DND-41 (cell line): ENCODE results near the gene FNBP1.

Source experiments
- ATAC-seq: fragments of 200-7000 bp; cut with Tn5 transposase; 3 replicates; pipeline ENCODE4 v1.9.1; 2021; ENCODE audit warnings: low read depth; ENCODE audit not compliant: insufficient read depth
- DNase-seq: peaks from one replicate; pipeline ENCODE4 v3.0.0-alpha.2; 2020
- H2AFZ ChIP-seq: 2 replicates; pipeline ENCODE4 v1.6.0; 2012; ENCODE audit warnings: low read depth, low read length
- H3K27ac ChIP-seq: 2 replicates; pipeline ENCODE4 v1.5.1; 2012; ENCODE audit warnings: low read length, inconsistent platforms
- H3K27me3 ChIP-seq: fragments of 200-600 bp; sonication (generic); 2 replicates; pipeline ENCODE4 v1.6.0; 2012; ENCODE audit warnings: low read length, mild to moderate bottlenecking, inconsistent platforms; ENCODE audit not compliant: insufficient read depth, poor library complexity
- H3K36me3 ChIP-seq: 2 replicates; pipeline ENCODE4 v1.5.1; 2012; ENCODE audit warnings: low read length, inconsistent platforms; ENCODE audit not compliant: insufficient read depth
- H3K4me1 ChIP-seq: 2 replicates; pipeline ENCODE4 v1.5.1; 2012; ENCODE audit warnings: mild to moderate bottlenecking, low read length; ENCODE audit not compliant: insufficient read depth
- H3K4me2 ChIP-seq: 2 replicates; pipeline ENCODE4 v1.6.0; 2012; ENCODE audit warnings: mild to moderate bottlenecking, moderate library complexity, low read length, inconsistent platforms; ENCODE audit not compliant: insufficient read depth
- H3K4me3 ChIP-seq, 2 experiments: fragments of 200-600 bp in 1 of 2; shearing (Covaris generic) in 1 of 2; 2 replicates each; pipeline ENCODE4 v1.5.1; 2012 to 2016; ENCODE audit warnings: inconsistent platforms in 2 of 2, low read length in 2 of 2, mild to moderate bottlenecking in 2 of 2, low read depth in 1 of 2, moderate library complexity in 1 of 2
- H3K79me2 ChIP-seq: 2 replicates; pipeline ENCODE4 v1.6.0; 2012; ENCODE audit warnings: low read length, inconsistent platforms; ENCODE audit not compliant: insufficient read depth
- H3K9ac ChIP-seq: 2 replicates; pipeline ENCODE4 v1.6.0; 2012; ENCODE audit warnings: low read depth, mild to moderate bottlenecking, inconsistent platforms, low read length, moderate library complexity
- H3K9me3 ChIP-seq: 2 replicates; pipeline ENCODE4 v1.5.1; 2012; ENCODE audit warnings: low read length, moderate library complexity, mild to moderate bottlenecking, inconsistent platforms; ENCODE audit not compliant: insufficient read depth, severe bottlenecking
- H4K20me1 ChIP-seq: 2 replicates; pipeline ENCODE4 v1.6.0; 2012; ENCODE audit warnings: low read length; ENCODE audit not compliant: insufficient read depth
- EZH2 ChIP-seq: IDR thresholded peaks from 3 replicates; pipeline ENCODE4 v1.6.1; 2012; ENCODE audit warnings: borderline replicate concordance, low read depth, mild to moderate bottlenecking, moderate library complexity, low read length, inconsistent platforms; ENCODE audit not compliant: severe bottlenecking
- TF ChIP-seq, protein P1 (sequence below): IDR thresholded peaks from 2 replicates; pipeline ENCODE4 v1.5.1; 2012; ENCODE audit warnings: borderline replicate concordance, low read length, moderate library complexity, mild to moderate bottlenecking; ENCODE audit not compliant: poor library complexity, severe bottlenecking; ENCODE audit errors: extremely low read depth

Gene FNBP1

GRCh38 chr9:130030651-130031127, 12.3 kb downstream of the FNBP1 start:
- H3K4me1 ChIP-seq: peaks cover 42% of the 10 kb centered on the region
- H3K27me3 ChIP-seq: no peaks in the 10 kb centered on the region
- no peak overlapping the region for H3K9ac ChIP-seq
- peak; percentile 49; the same call in 1 of the 3 replicates for ATAC-seq
- no peak overlapping the region for H3K27ac ChIP-seq
- no peak overlapping the region for H2AFZ ChIP-seq
- no peak overlapping the region for H3K4me3 ChIP-seq
- no peak for TF ChIP-seq EZH2
- TF ChIP-seq, protein P1, sequence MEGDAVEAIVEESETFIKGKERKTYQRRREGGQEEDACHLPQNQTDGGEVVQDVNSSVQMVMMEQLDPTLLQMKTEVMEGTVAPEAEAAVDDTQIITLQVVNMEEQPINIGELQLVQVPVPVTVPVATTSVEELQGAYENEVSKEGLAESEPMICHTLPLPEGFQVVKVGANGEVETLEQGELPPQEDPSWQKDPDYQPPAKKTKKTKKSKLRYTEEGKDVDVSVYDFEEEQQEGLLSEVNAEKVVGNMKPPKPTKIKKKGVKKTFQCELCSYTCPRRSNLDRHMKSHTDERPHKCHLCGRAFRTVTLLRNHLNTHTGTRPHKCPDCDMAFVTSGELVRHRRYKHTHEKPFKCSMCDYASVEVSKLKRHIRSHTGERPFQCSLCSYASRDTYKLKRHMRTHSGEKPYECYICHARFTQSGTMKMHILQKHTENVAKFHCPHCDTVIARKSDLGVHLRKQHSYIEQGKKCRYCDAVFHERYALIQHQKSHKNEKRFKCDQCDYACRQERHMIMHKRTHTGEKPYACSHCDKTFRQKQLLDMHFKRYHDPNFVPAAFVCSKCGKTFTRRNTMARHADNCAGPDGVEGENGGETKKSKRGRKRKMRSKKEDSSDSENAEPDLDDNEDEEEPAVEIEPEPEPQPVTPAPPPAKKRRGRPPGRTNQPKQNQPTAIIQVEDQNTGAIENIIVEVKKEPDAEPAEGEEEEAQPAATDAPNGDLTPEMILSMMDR: no peak
- DNase-seq: no peak
- H4K20me1 ChIP-seq: peaks cover 91% of the 10 kb centered on the region
- H3K79me2 ChIP-seq: peaks cover 100% of the 10 kb centered on the region
- 0 out of 2 replicates have a peak overlapping the region, but pooled peaks have one; percentile 7 for H3K4me2 ChIP-seq
- H3K36me3 ChIP-seq: peaks cover 48% of the 10 kb centered on the region
- no peaks in the 10 kb centered on the region for H3K9me3 ChIP-seq

GRCh38 chr9:130029223-130029973, 13.6 kb downstream of the FNBP1 start:
- no peak overlapping the region for H2AFZ ChIP-seq
- peaks cover 91% of the 10 kb centered on the region for H4K20me1 ChIP-seq
- TF ChIP-seq, protein P1: no peak
- no peak for TF ChIP-seq EZH2
- H3K4me2 ChIP-seq: no peak overlapping the region
- H3K79me2 ChIP-seq: peaks cover 99% of the 10 kb centered on the region
- no peaks in the 10 kb centered on the region for H3K9me3 ChIP-seq
- peaks cover 31% of the 10 kb centered on the region for H3K4me1 ChIP-seq
- peaks cover 45% of the 10 kb centered on the region for H3K36me3 ChIP-seq
- DNase-seq (no peak), ATAC-seq (no peak)
- no peak overlapping the region for H3K4me3 ChIP-seq
- H3K27ac ChIP-seq: no peak overlapping the region
- H3K9ac ChIP-seq: no peak overlapping the region
- H3K27me3 ChIP-seq: no peaks in the 10 kb centered on the region

DNA sequence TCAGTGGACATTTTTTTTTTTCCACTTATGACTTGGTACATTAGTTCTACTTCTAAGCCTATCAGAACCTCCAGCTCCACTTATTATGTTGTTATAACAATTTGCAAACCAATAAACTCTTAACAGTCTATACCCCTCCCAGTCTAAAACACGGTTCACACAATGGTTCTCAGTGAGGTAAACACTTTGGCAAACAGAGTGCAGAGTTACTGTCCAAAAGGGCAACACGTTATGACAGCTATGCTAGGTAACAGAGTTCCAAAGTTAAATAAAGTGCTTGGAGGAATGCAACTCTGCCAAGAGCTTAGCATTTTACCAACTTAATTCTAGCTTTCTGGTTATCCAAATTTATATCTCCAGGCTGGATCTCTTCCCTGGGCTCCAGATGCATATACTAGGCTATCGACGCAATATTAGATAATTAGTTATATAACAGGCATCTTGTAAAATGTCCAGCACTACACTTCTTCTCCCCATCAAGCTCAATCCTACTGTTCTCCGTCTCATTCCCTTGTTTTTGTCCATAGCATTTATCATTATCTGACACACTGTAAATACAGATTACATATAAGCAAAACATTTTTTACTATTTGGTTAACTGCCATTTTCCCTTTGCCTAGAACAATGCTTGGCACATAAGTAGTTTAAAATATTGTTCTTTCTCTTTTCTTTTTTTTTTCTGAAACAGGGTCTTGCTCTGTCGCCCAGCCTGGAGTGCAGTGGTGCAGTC, 14.3 kb downstream of the FNBP1 start:
- no peak for TF ChIP-seq EZH2
- TF ChIP-seq, protein P1: no peak
- H3K79me2 ChIP-seq: peaks cover 99% of the 10 kb centered on the region
- ATAC-seq (no peak), DNase-seq (no peak)
- H3K36me3 ChIP-seq: peaks cover 43% of the 10 kb centered on the region
- H3K9me3 ChIP-seq: no peaks in the 10 kb centered on the region
- no peak overlapping the region for H3K4me2 ChIP-seq
- no peak overlapping the region for H2AFZ ChIP-seq
- H4K20me1 ChIP-seq: peaks cover 93% of the 10 kb centered on the region
- H3K9ac ChIP-seq: no peak overlapping the region
- H3K4me1 ChIP-seq: peaks cover 27% of the 10 kb centered on the region
- H3K4me3 ChIP-seq: no peak overlapping the region
- no peak overlapping the region for H3K27ac ChIP-seq
- no peaks in the 10 kb centered on the region for H3K27me3 ChIP-seq
